Fibroblast of lung (primary cell): ENCODE measurements around the gene KLHL36. TPM values are rescaled to one million over a fixed set of nuclear protein-coding genes. Genes with fewer than 3 reads are reported as not detected.

Experiments
- DNase-seq, 2 donors: peaks; one replicate each; pipeline versions ENCODE4 v3.0.0 to v3.0.0-alpha.2; 2010; ENCODE audit warnings: low read depth in 2 of 2
- H2AFZ ChIP-seq: 2 replicates; pipeline ENCODE4 v1.5.1; 2012; ENCODE audit warnings: low read length, control low read depth, inconsistent platforms
- H3K27ac ChIP-seq: 2 replicates; pipeline ENCODE4 v1.5.1; 2011; ENCODE audit warnings: low read length, control low read depth; ENCODE audit not compliant: insufficient read depth
- H3K27me3 ChIP-seq: 2 replicates; pipeline ENCODE4 v1.5.1; 2011; ENCODE audit warnings: mild to moderate bottlenecking, low read length; ENCODE audit not compliant: control insufficient read depth, insufficient read depth
- H3K36me3 ChIP-seq: 2 replicates; pipeline ENCODE4 v1.5.1; 2011; ENCODE audit warnings: low read length; ENCODE audit not compliant: control insufficient read depth, insufficient read depth
- H3K4me1 ChIP-seq: 2 replicates; pipeline ENCODE4 v1.5.1; 2011; ENCODE audit warnings: low read length; ENCODE audit not compliant: control insufficient read depth, insufficient read depth; ENCODE audit errors: extremely low read depth
- H3K4me2 ChIP-seq: 2 replicates; pipeline ENCODE4 v1.5.1; 2011; ENCODE audit warnings: low read length, control low read depth; ENCODE audit not compliant: insufficient read depth; ENCODE audit errors: extremely low read depth
- H3K4me3 ChIP-seq, 4 experiments: fragments of 200-600 bp in 1 of 4; sonication (generic) in 1 of 4; replicated peaks in 1 of 4; 2 replicates each; pipeline ENCODE4 v1.5.1; 2011 to 2016; ENCODE audit warnings: low read length in 4 of 4, low read depth in 3 of 4, mild to moderate bottlenecking in 3 of 4, control low read depth in 2 of 4, inconsistent platforms in 1 of 4, mixed read lengths in 1 of 4; ENCODE audit not compliant: insufficient read depth in 1 of 4; ENCODE audit errors: control extremely low read depth in 1 of 4
- H3K79me2 ChIP-seq: 2 replicates; pipeline ENCODE4 v1.5.1; 2012; ENCODE audit warnings: mild to moderate bottlenecking, low read length, inconsistent platforms; ENCODE audit not compliant: control insufficient read depth, insufficient read depth
- H3K9ac ChIP-seq: 2 replicates; pipeline ENCODE4 v1.5.1; 2011; ENCODE audit warnings: mild to moderate bottlenecking, low read length, control low read depth; ENCODE audit not compliant: insufficient read depth
- H3K9me3 ChIP-seq: 2 replicates; pipeline ENCODE4 v1.5.1; 2012; ENCODE audit warnings: low read depth, low read length; ENCODE audit not compliant: control insufficient read depth, insufficient read depth
- H4K20me1 ChIP-seq: 2 replicates; pipeline ENCODE4 v1.5.1; 2011; ENCODE audit warnings: low read length; ENCODE audit not compliant: control insufficient read depth, insufficient read depth; ENCODE audit errors: extremely low read depth
- CTCF ChIP-seq, 2 donors: IDR thresholded peaks in 1 of 2; conservative IDR thresholded peaks in 1 of 2; 1 replicate in 1 of 2; 2 replicates in 1 of 2; pipeline ENCODE4 v1.5.1; 2011 to 2012; ENCODE audit warnings: low read length in 2 of 2, control low read depth in 1 of 2, inconsistent platforms in 1 of 2, low read depth in 1 of 2, mild to moderate bottlenecking in 1 of 2
- EZH2 ChIP-seq: IDR thresholded peaks from 2 replicates; pipeline ENCODE4 v1.5.1; 2012; ENCODE audit warnings: low read length, control low read depth, mild to moderate bottlenecking; ENCODE audit errors: missing control alignments
- polyA plus RNA-seq, 2 donors: library from polyadenylated mRNA; depleted of rRNA in 1 of 2; stranded (reverse) in 1 of 2; unstranded in 1 of 2; fragments of >200 nt; gene quantifications; 2 replicates each; pipeline ENCODE4 v1.2.1, GENCODE V29; 2011 to 2012; ENCODE audit warnings: missing spikeins in 1 of 2
- total RNA-seq: library from RNA; depleted of rRNA; stranded (reverse); fragments of >200 nt; gene quantifications from 2 replicates; pipeline ENCODE4 v1.2.1, GENCODE V29; 2014

Gene KLHL36
- total and polyA plus RNA-seq, 2 donors (not counting 1 experiment from before 2014, with no cell fraction given): 29.7 to 83.1 TPM

GRCh38 chr16:84700446-84701300 is 52.4 kb downstream of the KLHL36 start:
- Histone ChIP-seq H3K4me1 (peaks cover 5% of the 10 kb centered on the region), H2AFZ (no peak overlapping the region), H3K36me3 (no peaks in the 10 kb centered on the region), H3K4me2 (peak overlapping the region; percentile 88), H3K4me3 (peak overlapping the region; percentile 79 to 90 (median 80)), H4K20me1 (no peaks in the 10 kb centered on the region), H3K9me3 (no peaks in the 10 kb centered on the region), H3K79me2 (peaks cover 56% of the 10 kb centered on the region), H3K27me3 (no peaks in the 10 kb centered on the region), H3K9ac (peak overlapping the region; percentile 88), H3K27ac (peak overlapping the region; percentile 79)
- DNase-seq: peak; percentile 24 to 37
- TF ChIP-seq EZH2: no peak
- no peak for TF ChIP-seq CTCF (conservative IDR thresholded peaks at IDR 0.05 in 1 of 2, IDR thresholded peaks at IDR 0.05 in 1 of 2; ENCODE audit: low read depth in 1 of 2, low read length in 2 of 2)

GRCh38 chr16:84703681-84704080 is 55.4 kb downstream of the KLHL36 start:
- H3K9me3 ChIP-seq: no peaks in the 10 kb centered on the region
- no peak overlapping the region for H2AFZ ChIP-seq
- H3K36me3 ChIP-seq: no peaks in the 10 kb centered on the region
- no peak overlapping the region for H3K27ac ChIP-seq
- H4K20me1 ChIP-seq: no peaks in the 10 kb centered on the region
- no peaks in the 10 kb centered on the region for H3K27me3 ChIP-seq
- no peak overlapping the region for H3K9ac ChIP-seq
- peaks cover 83% of the 10 kb centered on the region for H3K79me2 ChIP-seq
- DNase-seq: peak in 1 of 2 donors; percentile 71
- no peak overlapping the region for H3K4me3 ChIP-seq
- no peak overlapping the region for H3K4me2 ChIP-seq
- no peak for TF ChIP-seq CTCF (conservative IDR thresholded peaks at IDR 0.05 in 1 of 2, IDR thresholded peaks at IDR 0.05 in 1 of 2; ENCODE audit: low read depth in 1 of 2, low read length in 2 of 2)
- TF ChIP-seq EZH2: no peak
- H3K4me1 ChIP-seq: peaks cover 5% of the 10 kb centered on the region

- Histone ChIP-seq H3K4me3 (no peak overlapping the region), H3K27me3 (no peaks in the 10 kb centered on the region), H3K9ac (no peak overlapping the region), H3K4me1 (peaks cover 3% of the 10 kb centered on the region), H3K27ac (no peak overlapping the region), H3K36me3 (no peaks in the 10 kb centered on the region), H3K9me3 (no peaks in the 10 kb centered on the region), H4K20me1 (no peaks in the 10 kb centered on the region), H3K4me2 (no peak overlapping the region), H2AFZ (no peak overlapping the region), H3K79me2 (peaks cover 89% of the 10 kb centered on the region)
- DNase-seq: no peak
- TF ChIP-seq CTCF (conservative IDR thresholded peaks at IDR 0.05 in 1 of 2, IDR thresholded peaks at IDR 0.05 in 1 of 2; ENCODE audit: low read depth in 1 of 2, low read length in 2 of 2) (no peak), EZH2 (no peak)
These were observed 55.9 kb downstream of the KLHL36 start for GRCh38 chr16:84704253-84704652.
